NT2/D1 (cell line): ENCODE results near the gene GPNMB.

Experiments used
- SUZ12 ChIP-seq: IDR thresholded peaks from 2 replicates; pipeline ENCODE4 v1.6.1; 2011; ENCODE audit not compliant: insufficient read length, insufficient read depth; ENCODE audit errors: extremely low read depth
- YY1 ChIP-seq: IDR thresholded peaks from 2 replicates; pipeline ENCODE4 v1.6.1; 2011; ENCODE audit not compliant: insufficient read length, insufficient read depth

- TF ChIP-seq SUZ12 = no peak
- no peak for TF ChIP-seq YY1
Measured at GRCh38 chr7:23220690-23221305, 25.8 kb upstream of the GPNMB start.
